Lower leg skin (tissue), 4 donors: ENCODE data around the gene FAM149A. TPM values are rescaled to one million over a fixed set of nuclear protein-coding genes. Genes with fewer than 3 reads are reported as not detected.

Experiments used
- DNase-seq, 2 donors: peaks; one replicate each; pipeline ENCODE4 v3.0.0-alpha.2; 2019; ENCODE audit warnings: low spot score in 2 of 2
- H3K4me3 ChIP-seq: fragments of 200-600 bp; sonication (generic); 2 replicates; pipeline ENCODE4 v1.5.1; 2017; ENCODE audit warnings: mild to moderate bottlenecking, low read depth; ENCODE audit not compliant: poor library complexity, severe bottlenecking
- CTCF ChIP-seq, 3 donors: fragments of 450-650 bp; IDR thresholded peaks; one replicate each; pipeline ENCODE4 v1.5.1; 2016; ENCODE audit warnings: antibody characterized with exemption in 3 of 3, mild to moderate bottlenecking in 3 of 3, moderate library complexity in 2 of 3
- POLR2A ChIP-seq, 2 donors: fragments of 450-650 bp; IDR thresholded peaks; one replicate each; pipeline ENCODE4 v1.6.1; 2016 to 2017; ENCODE audit warnings: antibody characterized with exemption in 2 of 2, mild to moderate bottlenecking in 1 of 2, moderate library complexity in 1 of 2
- WGBS, 2 donors: methylation state at CpG; one replicate each; pipeline ENCODE4 v1.1.5; 2018; 5-methylcytosine and 5-hydroxymethylcytosine counted together
- intact Hi-C: fragments of 100-400 bp; cut with DNase I; formaldehyde crosslinking; loops from one replicate; pipeline ENCODE4 v1.15.0; 2023; ENCODE audit warnings: low total_unique reads
- total RNA-seq, 4 donors: library from RNA; depleted of rRNA; stranded (reverse); fragments of >200 nt; gene quantifications; one replicate each; pipeline ENCODE4 v1.1.0, GENCODE V29; 2016

The FAM149A gene
- total RNA-seq, 4 donors from 2014 or later, result 0.59 to 4.7 (median 2.7) TPM

DNA sequence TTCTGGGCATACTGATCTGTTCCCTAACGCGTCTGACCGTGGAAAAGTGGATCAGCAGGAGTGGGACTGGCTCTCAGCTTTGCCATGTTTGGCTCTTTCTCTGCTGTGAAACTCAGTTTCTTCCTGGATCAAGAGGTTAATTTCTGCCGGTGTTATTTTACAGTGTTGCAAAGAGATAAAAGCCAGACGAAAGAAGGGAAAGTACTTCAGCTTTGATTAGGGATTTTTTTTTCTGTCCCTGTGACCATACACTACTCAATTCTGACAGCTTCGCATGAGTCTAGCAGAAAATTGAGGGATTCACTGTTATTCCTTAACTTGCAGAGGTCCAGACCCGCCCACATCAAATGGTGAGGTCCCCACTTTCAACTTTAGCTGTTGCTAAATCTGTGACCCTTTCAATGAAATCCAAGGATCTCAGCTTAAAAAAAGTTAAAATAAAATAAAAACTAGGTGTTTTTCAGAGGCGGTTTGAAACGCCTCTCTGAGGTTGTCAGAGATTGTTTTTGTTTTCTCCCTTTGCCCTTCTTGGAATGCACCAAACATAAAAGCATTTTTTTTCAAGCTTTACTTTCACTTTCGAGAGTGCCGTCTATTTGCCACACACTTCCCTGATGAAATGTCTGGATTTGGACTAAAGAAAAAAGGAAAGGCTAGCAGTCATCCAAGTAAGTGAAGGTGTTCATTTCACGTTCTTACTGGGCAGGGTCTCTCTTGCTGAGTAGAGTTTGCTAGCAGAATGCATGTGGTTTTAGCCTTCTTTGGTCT is 35.7 kb upstream of the FAM149A start, which contains the start of gene TLR3:
Gene TLR3, plus strand, starts transcription at position 576 of the 768 bp plus-strand sequence. CDS start 7,464 bp downstream, outside the sequence.
- H3K4me3 ChIP-seq, result peak within 1 kb of the TSS; percentile 46
- 2 to 3% methylated on average over 12 of the region's 12 CpGs for WGBS, 2 donors
- no peak for DNase-seq
- intact Hi-C loops, result no loop called here
- no peak for TF ChIP-seq CTCF (IDR thresholded peaks at IDR 0.05)
- no peak for TF ChIP-seq POLR2A (IDR thresholded peaks at IDR 0.05)

- no peak overlapping the region for H3K4me3 ChIP-seq
- TF ChIP-seq CTCF (IDR thresholded peaks at IDR 0.05) (no peak), POLR2A (IDR thresholded peaks at IDR 0.05) (no peak)
- 40 to 47% methylated on average over 4 of the region's 4 CpGs for WGBS, 2 donors
- no peak for DNase-seq
- intact Hi-C loops, result no loop called here
Measured at GRCh38 chr4:186069729-186070128, 34.8 kb upstream of the FAM149A start.

- DNase-seq, result no peak
- intact Hi-C loops, result no loop called here
- WGBS, 2 donors, result 94 to 96% methylated on average over 10 of the region's 10 CpGs
- no peak overlapping the region for H3K4me3 ChIP-seq
- TF ChIP-seq POLR2A (IDR thresholded peaks at IDR 0.05), result no peak
- TF ChIP-seq CTCF (IDR thresholded peaks at IDR 0.05), result no peak
Measured at GRCh38 chr4:186072516-186072915, 32.0 kb upstream of the FAM149A start.

- TF ChIP-seq CTCF (IDR thresholded peaks at IDR 0.05) (no peak), POLR2A (IDR thresholded peaks at IDR 0.05) (no peak)
- H3K4me3 ChIP-seq, result no peak overlapping the region
- intact Hi-C loops, result no loop called here
- DNase-seq, result no peak
- WGBS, 2 donors, result 76 to 80% methylated on average over 7 of the region's 7 CpGs
Measured at GRCh38 chr4:186074189-186074588, 30.3 kb upstream of the FAM149A start.

DNA sequence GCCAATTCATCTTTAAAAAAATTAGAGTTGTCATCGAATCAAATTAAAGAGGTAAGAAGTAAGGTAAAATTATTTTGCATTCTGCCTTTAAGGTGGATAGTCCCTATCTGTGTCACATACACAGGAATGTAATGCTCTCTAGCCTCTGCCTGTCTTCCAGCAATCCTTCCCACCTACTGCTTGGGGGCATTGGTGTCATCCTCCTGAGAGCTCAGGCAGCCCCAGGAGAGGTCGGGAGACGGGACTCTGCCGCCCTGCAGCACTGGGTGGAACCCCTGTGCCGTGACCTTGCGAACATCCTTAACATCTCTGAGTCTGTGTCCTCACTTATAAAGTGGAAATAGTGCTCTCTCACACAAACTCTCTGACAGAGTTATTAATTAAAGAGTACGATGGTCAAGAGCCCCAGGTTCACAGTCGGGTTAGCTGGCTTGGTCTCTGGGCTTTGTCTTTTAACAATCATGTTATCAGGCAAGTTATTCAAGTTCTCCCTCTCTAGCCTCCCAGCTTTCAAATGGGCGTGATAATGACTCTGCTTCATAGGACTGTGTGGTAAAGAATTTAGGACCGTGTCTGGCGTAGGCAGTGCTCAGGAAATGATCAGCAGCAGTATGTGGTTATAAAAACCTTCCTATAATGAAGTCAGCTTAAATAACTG is 25.4 kb upstream of the FAM149A start:
- DNase-seq, result no peak
- no peak for TF ChIP-seq CTCF (IDR thresholded peaks at IDR 0.05)
- no peak for TF ChIP-seq POLR2A (IDR thresholded peaks at IDR 0.05)
- intact Hi-C loops, result no loop called here
- no peak overlapping the region for H3K4me3 ChIP-seq
- 52 to 61% methylated on average over 11 of the region's 11 CpGs for WGBS, 2 donors
